Medulla oblongata (tissue), 1 donor: ENCODE data around the gene DNAJC15.

Experiments
- DNase-seq: peaks from one replicate; pipeline ENCODE4 v3.0.0-alpha.2; 2015; ENCODE audit errors: extremely low spot score

DNAJC15 gene

DNA sequence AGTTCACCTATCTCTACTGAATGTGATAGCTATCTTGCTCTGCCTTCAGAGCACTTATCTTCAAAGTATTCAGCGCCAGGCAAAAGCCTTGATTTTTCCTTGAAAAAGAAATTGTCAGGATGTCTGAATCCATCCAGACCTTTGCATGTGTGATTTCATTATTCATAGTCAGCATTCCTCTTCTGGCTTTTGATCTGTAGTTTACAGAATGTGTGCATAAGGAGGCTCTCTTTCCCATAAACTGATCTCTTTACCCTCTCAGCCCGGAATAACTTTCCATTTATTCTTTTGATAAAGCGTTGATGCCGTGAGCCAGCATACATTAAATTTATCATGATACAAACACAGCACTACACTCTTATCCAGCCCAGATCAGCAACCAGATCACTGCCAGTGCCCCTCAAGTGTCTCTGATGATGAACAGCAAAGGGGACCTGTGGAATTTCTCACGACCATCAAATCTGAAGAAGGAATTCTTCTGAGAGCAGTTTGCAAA, 130.8 kb downstream of the DNAJC15 start:
- no peak for DNase-seq

GRCh38 chr13:43154839-43155238, 131.5 kb downstream of the DNAJC15 start:
- no peak for DNase-seq

GRCh38 chr13:43156916-43157315, 133.5 kb downstream of the DNAJC15 start:
- DNase-seq, result no peak

- no peak for DNase-seq
These were observed 134.4 kb downstream of the DNAJC15 start for GRCh38 chr13:43157796-43158195.

DNA sequence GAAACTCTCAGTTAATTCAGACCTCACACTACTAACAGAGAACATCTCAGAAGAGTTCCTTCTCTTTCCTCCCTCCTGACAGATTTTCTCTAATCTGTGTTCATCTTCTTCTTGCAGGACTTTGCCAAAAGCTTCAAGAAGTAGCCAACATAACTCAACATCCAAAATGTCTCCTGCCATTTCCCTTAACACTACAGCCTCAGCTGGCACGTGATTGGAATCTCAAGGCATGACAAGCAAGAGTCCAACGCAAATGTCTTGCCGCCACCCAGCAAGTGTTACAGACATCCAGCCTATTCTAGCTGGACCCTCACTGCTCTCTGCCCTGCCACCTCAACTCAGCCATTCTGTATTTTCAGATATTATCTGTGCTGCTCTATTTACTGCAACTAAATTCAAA, 135.1 kb downstream of the DNAJC15 start:
- DNase-seq, result no peak

GRCh38 chr13:43159026-43159461, 135.7 kb downstream of the DNAJC15 start:
- no peak for DNase-seq
